Stimulated activated CD4-positive, alpha-beta T cell treated with anti-CD3 and anti-CD28 coated beads, Interleukin-4, amount 100 ng/mL, for 24 hours (primary cell): Measurements from ENCODE around the gene C17orf67.

Source experiments
- DNase-seq: peaks from one replicate; pipeline ENCODE4 v3.0.0-alpha.2; 2020

The C17orf67 gene

GRCh38 chr17:56804454-56804853, 29.3 kb downstream of the C17orf67 start:
- no peak for DNase-seq

- no peak for DNase-seq
These were observed 30.6 kb downstream of the C17orf67 start for GRCh38 chr17:56803071-56803470.

- no peak for DNase-seq
These were observed 32.1 kb downstream of the C17orf67 start for GRCh38 chr17:56801459-56802178.

- no peak for DNase-seq
These were observed 34.8 kb downstream of the C17orf67 start for GRCh38 chr17:56798916-56799315.

GRCh38 chr17:56796536-56796935, 37.2 kb downstream of the C17orf67 start:
- no peak for DNase-seq

GRCh38 chr17:56795221-56795865, 38.4 kb downstream of the C17orf67 start:
- DNase-seq: no peak

- DNase-seq: no peak
These were observed 39.8 kb downstream of the C17orf67 start for GRCh38 chr17:56793957-56794356.

GRCh38 chr17:56793531-56793930, 40.2 kb downstream of the C17orf67 start:
- DNase-seq: no peak

- no peak for DNase-seq
These were observed 41.5 kb downstream of the C17orf67 start for GRCh38 chr17:56792267-56792666.

- peak; percentile 71 for DNase-seq
These were observed 46.7 kb downstream of the C17orf67 start for GRCh38 chr17:56786989-56787482.

GRCh38 chr17:56785997-56786680, 47.6 kb downstream of the C17orf67 start:
- no peak for DNase-seq

- no peak for DNase-seq
These were observed 48.3 kb downstream of the C17orf67 start for GRCh38 chr17:56785405-56785804.

- no peak for DNase-seq
These were observed 51.4 kb downstream of the C17orf67 start for GRCh38 chr17:56782338-56782737.

- DNase-seq: no peak
These were observed 51.8 kb downstream of the C17orf67 start for GRCh38 chr17:56781906-56782305.

- peak; percentile 85 for DNase-seq
These were observed 53.6 kb downstream of the C17orf67 start for GRCh38 chr17:56779898-56780777.

- DNase-seq: no peak
These were observed 54.4 kb downstream of the C17orf67 start for GRCh38 chr17:56779322-56779721.

GRCh38 chr17:56778898-56779297, 54.8 kb downstream of the C17orf67 start:
- DNase-seq: no peak

GRCh38 chr17:56777859-56778258, 55.9 kb downstream of the C17orf67 start:
- DNase-seq: no peak

- no peak for DNase-seq
These were observed 59.1 kb downstream of the C17orf67 start for GRCh38 chr17:56774650-56775049.

- no peak for DNase-seq
These were observed 60.6 kb downstream of the C17orf67 start for GRCh38 chr17:56773124-56773523.

- no peak for DNase-seq
These were observed 61.3 kb downstream of the C17orf67 start for GRCh38 chr17:56772442-56772841.

- no peak for DNase-seq
These were observed 61.7 kb downstream of the C17orf67 start for GRCh38 chr17:56771975-56772374.

- no peak for DNase-seq
These were observed 62.2 kb downstream of the C17orf67 start for GRCh38 chr17:56771563-56771962.
